ENCODE data around the gene TMEM131.
"Not testable (repeated sequence)": the region's sequence is repeated elsewhere in the genome, so short reads cannot be mapped to it uniquely, and the experiment has no call there.

TMEM131 gene

GRCh38 chr2:97717613-97717995, 278.1 kb downstream of the TMEM131 start:
- DNase-seq = no peak

GRCh38 chr2:97716695-97717612, 278.8 kb downstream of the TMEM131 start:
- DNase-seq = no peak

GRCh38 chr2:97715951-97716694, 279.6 kb downstream of the TMEM131 start:
- no peak for DNase-seq

GRCh38 chr2:97714950-97715652, 280.6 kb downstream of the TMEM131 start:
- DNase-seq = no peak

GRCh38 chr2:97714084-97714949, 281.4 kb downstream of the TMEM131 start:
- no peak for DNase-seq

- no peak for DNase-seq
Observed at GRCh38 chr2:97713296-97714083, 282.3 kb downstream of the TMEM131 start, which contains the start of gene ZAP70. Gene ZAP70, plus strand, starts transcription at chr2:97713576. Its CDS starts 10,461 bp downstream, at chr2:97724037.

- no peak for DNase-seq
Observed at GRCh38 chr2:97712693-97713295, 283.0 kb downstream of the TMEM131 start.

GRCh38 chr2:97712175-97712574, 283.6 kb downstream of the TMEM131 start:
- DNase-seq = not testable (repeated sequence)

- DNase-seq = no peak
Observed at GRCh38 chr2:97711394-97711711, 284.4 kb downstream of the TMEM131 start.

GRCh38 chr2:97708608-97709007, 287.1 kb downstream of the TMEM131 start:
- DNase-seq = no peak

- no peak for DNase-seq
Observed at GRCh38 chr2:97708048-97708380, 287.7 kb downstream of the TMEM131 start.

GRCh38 chr2:97707362-97708047, 288.2 kb downstream of the TMEM131 start:
- DNase-seq = no peak

GRCh38 chr2:97706708-97707345, 288.9 kb downstream of the TMEM131 start:
- DNase-seq = no peak
